ENCODE data around the gene CKMT2.

Gene CKMT2

DNA sequence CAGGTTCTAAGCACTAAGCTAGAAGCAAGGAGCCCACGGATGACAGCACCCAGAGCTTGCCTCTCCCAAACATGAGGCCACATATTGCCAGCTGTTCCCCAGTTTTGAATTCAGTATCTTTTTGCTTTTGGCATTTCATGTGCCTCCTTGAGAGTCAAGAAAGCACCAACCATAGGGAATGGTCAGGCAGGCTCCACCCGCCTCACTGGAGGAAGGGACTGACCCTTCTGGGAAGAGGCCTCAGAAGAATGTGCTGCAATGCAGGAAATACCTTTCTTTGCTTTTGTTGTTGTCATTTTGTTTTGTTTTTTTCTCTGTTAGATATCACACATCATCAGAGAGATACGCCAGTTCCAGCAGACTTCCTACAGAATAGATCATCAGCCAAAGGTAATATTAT lies 13.7 kb upstream of the CKMT2 start:
- no peak for DNase-seq

DNA sequence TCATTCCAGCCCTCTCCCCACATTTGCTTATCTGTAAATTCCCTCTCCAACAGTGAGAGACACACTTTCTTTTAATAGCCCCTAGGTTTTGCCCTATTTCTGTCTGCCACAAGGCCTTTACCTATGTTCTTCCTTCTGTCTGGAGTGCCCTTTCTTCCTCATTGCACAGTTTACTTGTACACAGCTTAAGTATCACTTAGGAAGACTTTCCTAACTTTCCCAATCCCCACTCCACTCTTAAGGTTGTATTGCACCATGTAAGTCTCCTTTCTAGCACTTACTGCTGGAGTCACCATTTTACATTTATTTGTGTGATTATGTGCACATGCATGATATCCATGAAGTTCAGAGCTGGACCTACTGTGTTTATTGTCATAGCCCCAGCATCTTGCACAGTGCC lies 10.8 kb upstream of the CKMT2 start:
- DNase-seq, result no peak

DNA sequence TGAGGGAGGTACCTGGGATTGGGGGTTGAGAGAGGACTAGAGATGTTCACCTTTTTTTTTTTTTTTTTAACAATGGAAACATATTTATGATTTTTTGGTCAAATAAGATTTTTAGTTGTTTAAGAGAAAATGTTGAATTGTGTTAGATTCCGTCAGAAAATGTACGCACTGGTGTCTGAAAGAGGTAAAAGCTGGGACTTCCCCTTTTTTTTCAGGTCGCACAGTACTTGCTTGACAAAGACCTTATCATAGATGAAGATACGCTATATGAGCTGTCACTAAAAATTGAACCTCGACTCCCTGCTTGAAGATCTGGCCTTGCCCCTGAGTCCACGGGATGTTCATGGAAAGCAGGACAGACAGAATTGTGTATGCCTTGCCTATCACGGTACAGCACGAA lies 7.7 kb upstream of the CKMT2 start:
- no peak for DNase-seq

DNA sequence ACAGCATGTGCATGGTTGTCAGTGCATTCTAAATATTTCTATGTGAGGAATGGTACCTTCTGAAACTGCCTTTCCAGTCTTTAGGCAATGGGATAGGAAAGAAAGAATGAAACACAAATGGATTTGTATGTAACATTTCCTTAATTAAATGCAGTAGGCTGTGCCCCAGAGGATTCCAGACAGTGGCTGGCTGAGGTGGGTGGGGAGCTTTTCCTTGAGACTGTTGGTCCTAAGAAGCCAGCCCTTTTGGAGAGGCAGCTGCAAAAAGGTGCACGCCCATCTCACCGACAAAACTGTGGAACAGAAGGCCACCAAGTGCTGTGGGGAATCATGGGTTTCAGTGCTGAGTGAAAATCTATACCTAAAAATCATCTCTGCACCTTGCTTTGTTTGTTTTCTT lies 6.8 kb upstream of the CKMT2 start:
- DNase-seq, result no peak

DNA sequence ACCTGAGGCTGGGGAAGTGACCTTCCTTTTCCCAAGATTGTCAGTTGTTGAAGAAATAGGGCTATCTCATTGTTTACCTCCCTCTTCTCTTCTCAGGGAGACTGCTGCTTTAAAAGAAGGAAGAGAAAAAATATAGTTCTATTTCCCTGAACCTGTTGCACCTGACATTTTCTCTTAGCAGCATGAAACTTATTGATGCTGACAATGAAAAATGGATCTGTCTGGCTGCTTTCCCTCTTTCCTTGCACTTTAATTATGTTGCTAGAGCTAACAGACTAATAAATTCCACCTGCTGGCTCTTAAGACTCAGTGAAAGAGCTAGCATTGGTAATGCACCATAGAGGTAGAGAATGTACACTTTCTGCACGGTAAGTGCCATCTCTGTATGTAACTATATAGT lies 6.2 kb upstream of the CKMT2 start:
- no peak for DNase-seq

DNA sequence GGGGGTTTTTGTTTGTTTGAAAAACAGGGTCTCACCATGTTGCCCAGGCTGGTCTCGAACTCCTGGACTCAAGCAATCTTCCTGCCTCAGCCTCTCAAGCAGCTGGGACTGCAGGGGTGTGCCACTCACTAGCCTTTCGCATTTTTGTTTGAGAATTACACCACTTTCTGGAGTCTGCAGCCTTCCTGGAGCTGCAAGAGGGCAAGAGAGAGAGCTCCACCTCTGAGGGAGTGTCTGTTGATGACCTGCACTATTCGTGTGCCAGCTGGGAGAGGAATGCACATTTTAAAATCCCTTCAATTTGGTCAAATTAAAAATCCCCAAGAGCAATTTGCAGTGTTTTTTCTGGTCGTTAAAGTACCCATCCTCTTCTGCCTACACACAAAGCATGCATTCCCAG lies 5.0 kb upstream of the CKMT2 start:
- no peak for DNase-seq

DNA sequence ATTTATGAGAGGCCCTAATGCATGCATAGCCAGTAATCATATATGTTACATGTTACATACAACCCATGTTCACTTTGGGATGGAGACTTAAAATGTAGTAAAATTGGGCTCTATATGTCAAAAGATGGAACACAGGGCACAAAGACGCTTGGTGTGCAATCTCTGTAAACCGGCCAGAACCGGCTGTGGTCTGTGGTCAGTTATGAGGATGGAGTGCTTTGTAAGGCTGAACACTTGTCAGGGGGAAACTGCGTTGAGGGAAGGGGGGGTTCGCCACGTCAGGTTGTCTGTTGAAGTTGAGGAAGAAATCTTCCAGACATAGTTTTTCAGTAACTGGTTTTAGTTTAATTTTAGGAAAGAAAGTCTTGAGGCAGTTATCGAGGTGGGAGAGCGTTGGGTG lies 2.7 kb upstream of the CKMT2 start:
- DNase-seq, result no peak

DNA sequence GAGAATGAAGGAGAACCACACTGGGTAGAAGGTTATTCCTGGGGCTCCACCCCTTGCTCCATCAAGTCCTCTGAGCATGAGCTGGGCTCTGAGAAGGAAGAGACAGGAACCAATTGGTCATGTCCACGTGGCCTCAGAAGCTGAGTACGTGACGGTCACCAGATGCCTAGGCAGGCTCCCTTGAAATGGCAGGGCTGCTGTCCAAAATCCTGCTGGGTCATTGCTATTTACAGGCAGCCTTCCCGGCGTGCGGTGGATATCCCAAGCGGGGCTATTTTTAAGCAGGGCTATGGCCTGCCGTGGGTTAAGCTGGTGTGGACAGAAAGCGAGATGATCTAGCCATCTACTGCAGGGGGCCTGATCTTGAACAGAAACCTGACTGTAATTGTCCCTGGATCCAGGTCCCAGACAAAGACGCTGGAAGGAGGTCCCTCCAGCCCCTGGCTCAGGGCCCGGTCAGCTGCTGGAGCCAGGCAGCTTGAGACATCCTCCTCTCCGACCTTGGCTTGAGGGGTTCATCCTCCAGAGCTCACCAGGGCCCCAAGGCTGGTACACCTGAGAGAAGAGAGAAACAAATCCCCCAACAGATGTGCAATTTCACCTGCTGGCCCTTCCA lies 550 bp upstream of the CKMT2 start:
- no peak for DNase-seq

DNA sequence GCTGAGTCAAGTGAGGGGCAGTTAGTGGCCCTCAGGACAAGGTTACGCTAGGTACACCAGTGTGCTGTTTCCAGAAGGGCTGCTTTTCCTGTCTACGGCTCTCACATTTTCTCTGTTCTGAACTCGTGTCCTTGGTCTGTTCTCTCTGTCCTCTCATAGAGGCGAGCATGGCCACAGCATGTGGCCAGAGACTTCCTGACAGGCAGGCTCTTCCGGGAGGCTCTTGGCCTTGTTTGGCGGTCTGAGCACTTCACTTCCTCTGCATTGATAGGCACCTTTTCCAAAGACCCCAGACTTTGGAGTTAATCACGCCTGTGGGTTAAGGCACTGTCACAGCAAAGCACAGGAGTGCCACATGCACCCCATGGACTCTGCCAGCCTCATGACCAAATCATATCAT lies 1.2 kb downstream of the CKMT2 start:
- no peak for DNase-seq

DNA sequence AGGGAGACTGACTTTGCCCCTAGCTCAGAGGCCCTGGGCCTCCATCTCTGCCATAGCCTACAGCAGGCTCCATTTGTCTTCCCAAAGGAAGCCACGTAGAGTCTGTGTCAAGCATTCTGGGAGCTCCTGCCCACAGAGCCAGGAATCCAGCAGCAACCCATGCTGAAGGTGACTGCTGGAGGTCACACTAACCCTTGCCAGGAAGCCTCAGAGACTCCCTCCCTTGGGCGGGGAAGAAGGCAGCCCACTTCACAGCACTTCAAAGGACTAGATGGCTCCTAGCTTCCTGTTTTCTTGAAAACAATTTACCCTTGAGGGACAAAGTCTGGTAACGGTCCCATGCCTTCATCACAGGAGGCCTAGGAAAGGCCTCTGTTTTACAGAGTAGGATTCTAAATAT lies 1.7 kb downstream of the CKMT2 start:
- DNase-seq, result no peak

DNA sequence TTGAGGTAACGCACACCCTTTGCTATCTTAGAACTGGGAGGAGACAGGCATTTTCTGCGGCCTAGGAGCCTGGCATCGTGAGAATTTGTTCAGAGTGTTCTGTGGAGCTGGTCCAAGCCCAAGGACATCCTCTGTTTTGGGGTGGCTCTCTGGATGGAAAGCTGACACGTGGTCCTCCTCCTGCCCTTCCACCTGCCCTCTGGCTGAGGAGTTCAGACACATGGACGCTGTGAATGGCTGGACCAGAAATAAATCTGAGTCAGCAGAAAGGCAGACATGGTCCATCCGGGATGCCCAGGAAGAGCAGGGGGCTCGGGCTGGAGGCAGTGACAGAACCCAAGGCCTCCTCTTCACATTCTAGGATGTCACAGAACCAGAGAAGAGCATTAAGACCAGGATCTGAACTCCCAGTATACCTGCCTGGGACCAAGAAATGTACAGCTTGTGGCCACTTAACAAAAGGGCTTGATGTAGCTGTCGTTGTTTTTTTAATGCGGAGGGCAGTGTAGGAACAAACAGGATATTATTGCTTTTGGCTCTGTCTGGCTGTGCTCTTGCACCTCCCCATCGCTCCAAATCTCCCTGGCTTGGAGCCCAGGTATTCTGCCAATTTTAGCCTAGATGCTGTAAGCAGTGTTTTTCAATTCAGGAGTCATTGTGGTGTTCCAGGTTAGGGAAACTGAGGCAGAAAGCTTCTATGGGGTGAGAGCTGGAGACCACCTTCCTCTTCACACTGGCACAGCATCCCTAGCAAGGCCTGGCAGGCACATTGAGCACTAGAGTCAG lies 2.4 kb downstream of the CKMT2 start:
- no peak for DNase-seq

DNA sequence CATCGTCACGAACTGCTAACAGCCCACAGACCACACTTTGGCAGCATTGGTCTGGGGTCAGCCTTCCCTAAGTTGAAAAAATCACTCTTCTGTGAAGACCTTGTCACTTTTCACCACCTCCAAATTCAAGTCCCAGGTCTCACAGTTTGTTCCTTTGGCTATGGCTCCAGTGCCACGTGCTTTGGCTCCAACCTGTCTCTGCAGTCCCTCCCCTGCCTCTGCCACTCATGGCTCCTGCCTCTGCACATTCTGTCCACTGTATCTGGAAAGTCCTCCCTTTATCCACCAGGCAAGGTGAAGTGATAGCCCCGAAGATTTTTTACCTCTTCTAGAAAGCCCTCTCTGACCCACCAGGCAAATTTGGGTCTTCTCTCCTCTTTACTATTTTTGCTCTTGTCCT lies 5.3 kb downstream of the CKMT2 start:
- DNase-seq, result no peak

DNA sequence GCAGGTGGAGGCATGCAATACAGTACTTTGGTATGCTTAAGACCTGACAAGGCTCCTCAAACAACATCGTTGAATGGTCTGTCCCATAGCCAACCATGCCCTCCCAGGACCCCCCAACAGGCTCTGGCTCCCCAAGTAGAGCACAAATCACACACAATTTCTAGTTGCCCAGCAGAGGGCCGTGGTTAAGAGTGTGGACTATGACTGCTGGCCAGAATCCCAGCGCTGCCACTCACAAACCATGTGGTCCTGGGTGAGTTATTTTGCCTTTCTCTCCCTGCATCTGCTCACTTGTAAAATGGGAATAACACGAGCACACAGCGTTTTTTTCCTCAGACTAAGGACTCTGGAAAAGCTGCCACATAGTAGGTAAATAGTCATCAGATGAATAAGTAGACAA lies 6.5 kb downstream of the CKMT2 start:
- DNase-seq, result no peak

DNA sequence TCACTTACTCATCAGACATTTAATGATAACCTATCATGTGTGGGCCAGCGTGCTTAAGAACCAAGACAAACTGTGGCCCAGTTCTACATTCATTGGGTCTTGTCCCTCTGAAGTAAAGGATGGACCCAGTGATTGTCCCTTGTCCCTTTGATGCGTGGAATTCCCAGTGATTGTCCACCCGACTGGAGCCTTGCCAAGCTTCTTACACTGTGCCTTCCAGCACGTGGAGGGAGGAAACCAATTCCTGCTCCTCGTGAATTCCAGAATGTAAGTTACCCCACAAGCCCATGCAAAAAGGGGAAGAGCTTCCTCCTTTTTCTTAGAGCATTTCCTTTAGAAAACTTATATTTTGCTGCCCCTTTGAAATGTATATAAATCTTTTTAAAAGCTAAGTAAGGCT lies 7.9 kb downstream of the CKMT2 start:
- no peak for DNase-seq

DNA sequence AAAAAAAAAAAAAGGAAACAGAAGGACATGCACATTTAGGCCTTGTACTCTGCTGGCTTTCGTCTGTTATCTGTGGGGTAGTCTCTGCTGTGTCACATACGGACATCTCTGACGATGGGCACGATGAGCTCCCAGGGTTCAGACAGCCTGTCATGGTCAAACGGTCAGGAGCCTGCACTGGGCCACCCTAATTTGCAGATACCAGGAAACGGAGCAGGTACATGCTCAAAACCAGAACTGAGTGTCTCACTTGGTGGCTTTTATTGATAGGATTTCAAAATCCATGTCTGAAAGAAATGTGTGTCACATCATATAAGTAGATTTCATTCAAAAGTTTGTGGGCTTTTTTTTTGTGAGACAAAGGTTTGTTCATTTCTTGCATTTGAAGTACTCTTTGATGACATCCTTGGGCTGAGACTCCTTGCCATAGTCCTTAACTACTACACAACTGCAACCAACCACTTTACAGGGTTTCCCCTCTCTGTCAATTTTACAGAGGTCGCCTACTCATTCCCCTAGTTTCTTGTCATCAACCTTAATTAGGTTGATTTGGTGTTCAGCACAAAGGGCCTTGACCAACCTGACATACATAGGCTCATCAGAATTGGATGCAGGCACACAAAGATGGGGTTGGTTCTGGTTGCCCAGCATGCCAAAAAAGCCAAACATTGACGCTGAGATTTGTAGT lies 9.0 kb downstream of the CKMT2 start:
- DNase-seq, result no peak

DNA sequence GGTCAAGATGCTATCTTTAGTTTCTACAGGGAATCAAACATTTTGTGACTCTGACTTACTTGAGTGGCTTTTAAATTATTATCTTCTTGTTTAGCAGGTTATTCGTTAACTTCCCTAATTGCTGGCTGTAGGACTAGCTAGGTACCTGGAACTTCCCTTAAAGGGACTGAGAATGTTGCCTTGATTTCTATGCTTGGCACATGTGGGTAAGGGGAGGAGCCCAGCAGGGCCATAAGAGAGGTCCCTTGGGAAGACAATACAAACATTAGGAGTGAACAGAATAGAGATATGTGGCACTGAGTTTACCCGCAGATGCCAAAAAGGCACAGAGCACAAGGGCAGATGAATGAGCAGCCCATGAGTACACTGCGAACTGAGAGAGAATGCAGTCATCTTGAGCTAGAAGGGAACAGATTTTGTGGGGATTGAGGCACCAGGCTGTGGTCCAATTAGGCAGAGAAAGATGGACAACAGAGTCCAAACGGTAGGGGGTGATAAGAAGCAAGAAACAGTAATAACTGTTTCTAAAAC lies 9.8 kb downstream of the CKMT2 start:
- DNase-seq, result no peak

DNA sequence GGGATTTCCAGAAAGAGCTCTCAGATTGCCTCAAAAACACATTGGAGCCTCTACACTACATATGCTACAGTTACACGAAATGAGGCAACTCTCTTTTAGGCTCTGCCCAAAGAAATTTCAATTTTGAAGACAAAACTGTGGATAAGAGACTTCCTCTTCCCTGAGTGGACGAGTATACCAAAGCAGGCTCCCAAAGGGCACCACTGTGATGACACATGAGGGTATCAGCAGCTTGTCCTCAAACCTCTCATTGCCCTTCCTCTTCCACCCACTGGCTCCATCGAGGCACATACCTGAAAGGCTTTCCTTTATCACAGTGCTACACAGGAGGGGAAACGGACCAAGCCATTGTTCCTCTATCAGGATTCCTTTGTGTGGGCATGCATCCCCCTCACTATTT lies 11.3 kb downstream of the CKMT2 start:
- no peak for DNase-seq

DNA sequence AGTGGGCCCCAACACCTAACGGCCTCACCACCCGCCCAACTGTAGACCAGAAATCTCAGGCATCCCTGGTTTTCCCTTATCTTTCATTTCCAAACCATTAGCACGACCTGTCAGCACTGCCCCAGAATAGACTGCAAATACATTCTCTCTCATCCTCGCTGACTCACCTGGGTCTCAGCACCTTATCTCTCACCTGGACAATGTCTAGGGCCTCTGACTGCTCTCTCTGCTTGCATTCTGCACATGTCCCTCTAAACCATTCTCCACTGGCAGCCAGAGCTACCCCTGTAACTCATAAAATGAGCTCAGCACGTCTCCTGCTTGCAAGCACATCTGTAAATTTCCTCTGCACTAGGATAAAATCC lies 12.7 kb downstream of the CKMT2 start:
- no peak for DNase-seq

DNA sequence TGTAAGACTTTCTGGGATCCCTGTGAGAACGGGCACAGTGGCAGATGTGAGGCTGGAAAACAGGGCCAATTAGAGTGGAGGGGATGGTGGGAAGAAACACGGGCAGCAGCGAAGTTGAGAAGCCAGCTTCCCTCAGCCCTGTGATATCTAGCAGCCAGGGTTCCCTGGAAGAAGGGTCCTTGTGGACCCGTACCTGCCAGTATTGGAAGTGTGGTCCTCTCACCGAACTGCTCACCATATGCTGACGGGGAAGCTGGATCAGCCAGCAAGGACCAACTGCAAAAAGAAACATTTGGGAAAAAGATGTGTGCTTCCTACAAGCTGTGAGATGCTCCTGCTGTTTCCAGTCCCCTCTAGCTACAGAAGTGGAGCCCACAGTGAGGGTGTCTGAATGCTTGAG lies 13.6 kb downstream of the CKMT2 start:
- no peak for DNase-seq

DNA sequence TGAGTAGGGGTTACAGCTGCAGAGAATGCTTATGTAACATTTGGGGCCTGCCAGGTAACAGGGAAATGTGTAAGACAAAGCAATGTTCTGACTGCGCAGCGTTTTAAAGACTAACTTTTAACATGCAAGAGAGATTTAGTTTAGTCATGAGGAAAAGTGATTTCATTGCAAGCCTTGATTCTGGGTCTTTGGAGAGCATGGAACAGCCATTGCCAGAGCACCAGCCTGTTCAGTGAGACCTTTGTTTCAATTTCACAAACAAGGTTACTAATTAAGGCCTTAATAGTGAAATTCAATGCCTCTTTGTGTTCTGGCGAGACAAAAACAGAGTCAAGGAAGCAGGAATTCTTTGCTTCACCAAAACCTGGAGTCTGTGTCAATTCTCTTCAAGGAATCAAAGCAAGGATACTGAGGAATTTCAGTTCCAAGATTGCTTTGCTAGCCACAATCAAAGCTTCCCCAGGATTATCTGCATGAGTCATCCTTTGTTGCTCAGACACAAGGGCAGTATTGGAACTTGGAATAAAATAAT lies 14.4 kb downstream of the CKMT2 start:
- no peak for DNase-seq

DNA sequence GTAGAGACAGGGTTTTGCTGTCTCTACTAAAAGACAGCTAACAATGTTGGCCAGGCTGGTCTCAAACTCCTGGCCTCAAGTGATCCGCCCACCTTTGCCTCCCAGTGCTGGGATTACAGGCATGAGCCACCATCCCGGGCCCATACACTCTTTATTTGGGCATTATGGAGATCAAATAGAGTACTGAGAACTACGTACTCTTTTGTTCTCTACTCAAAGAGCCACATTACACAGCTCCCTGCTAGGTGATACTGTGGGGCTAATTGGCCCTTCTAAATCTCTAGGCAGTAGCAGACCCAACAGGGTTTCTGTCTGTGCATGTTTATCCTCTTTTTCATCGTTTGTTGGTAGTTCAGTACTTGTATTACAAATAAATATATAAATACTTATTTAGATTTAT lies 16.1 kb downstream of the CKMT2 start:
- DNase-seq, result no peak

DNA sequence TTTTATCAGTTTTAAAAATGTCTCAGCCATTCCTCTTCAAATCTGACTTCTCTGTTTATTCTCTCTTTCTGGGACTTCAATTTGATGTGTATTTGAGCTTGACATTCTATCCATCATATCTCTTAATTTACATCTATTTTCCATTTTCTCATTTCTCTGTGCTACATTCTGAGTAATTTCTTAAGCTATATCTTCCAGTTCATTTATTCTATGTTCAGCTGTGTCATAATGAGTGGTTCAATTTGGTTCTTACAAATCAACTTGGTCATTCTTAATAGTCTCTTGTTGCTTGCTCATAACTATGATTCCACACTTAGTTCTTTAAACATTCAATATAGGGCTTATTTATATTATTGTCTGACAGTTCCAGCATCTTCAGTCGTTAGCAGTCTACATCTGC lies 16.9 kb downstream of the CKMT2 start:
- no peak for DNase-seq

DNA sequence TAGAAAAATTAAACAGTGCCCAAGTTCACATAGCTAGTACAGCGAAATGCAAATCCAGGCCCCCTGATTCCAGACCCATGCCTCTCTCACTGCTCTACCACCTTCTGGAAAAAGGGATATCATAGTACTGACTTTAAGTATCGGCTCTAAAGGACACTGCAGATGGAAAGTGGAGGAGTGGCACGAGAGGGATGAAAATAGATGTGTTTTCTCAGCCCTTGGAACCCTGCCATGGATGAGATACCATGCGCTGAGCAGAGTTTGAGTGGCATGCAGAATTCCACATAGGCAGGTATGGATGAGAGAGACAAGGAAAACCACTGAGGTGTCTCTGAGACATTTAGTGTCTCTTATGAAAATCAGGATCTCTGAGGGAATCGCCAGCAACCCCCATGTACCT lies 18.8 kb downstream of the CKMT2 start:
- no peak for DNase-seq

DNA sequence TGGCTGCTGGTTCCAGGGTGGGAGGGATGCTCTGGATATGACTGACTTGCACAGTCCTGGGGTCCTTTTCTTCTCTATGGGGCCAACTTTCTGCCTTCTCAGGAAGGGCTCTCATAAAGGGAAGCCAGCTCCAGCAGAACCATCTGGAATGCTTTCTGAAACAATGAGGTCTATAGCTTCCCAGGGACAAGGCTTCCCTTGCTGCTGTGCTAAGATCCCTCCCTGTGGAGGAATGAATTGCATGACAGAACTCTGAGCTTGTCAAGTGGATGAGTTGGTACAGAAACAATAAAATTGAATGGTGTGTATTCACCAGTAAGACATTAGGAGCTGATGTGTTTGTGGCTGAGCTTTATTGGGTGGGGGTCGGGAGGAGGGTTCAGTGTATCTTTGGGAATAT lies 19.8 kb downstream of the CKMT2 start:
- DNase-seq, result no peak

Measured in activated gamma-delta T cell (primary cell).